NT2/D1 (cell line): ENCODE measurements around the gene TK2.

ENCODE experiments used
- SUZ12 ChIP-seq: IDR thresholded peaks from 2 replicates; pipeline ENCODE4 v1.6.1; 2011; ENCODE audit not compliant: insufficient read length, insufficient read depth; ENCODE audit errors: extremely low read depth
- YY1 ChIP-seq: IDR thresholded peaks from 2 replicates; pipeline ENCODE4 v1.6.1; 2011; ENCODE audit not compliant: insufficient read length, insufficient read depth
- ZNF274 ChIP-seq: IDR thresholded peaks from 2 replicates; pipeline ENCODE4 v1.6.1; 2011; ENCODE audit warnings: mild to moderate bottlenecking, low read depth, low read length

- TF ChIP-seq YY1 (no peak), ZNF274 (no peak), SUZ12 (no peak)
These were observed 63.6 kb downstream of the TK2 start for GRCh38 chr16:66486199-66486772.
